Measurements from ENCODE around the gene FGD6.
A peak's percentile ranks its signal among the peaks of the same experiment; 100 is the strongest.
"Not testable (repeated sequence)": the region's sequence is repeated elsewhere in the genome, so short reads cannot be mapped to it uniquely, and the experiment has no call there.

Gene FGD6

GRCh38 chr12:95204141-95204866 lies 13.0 kb downstream of the FGD6 start:
- DNase-seq: peak; percentile 37 to 38

GRCh38 chr12:95203487-95204030 lies 13.7 kb downstream of the FGD6 start:
- no peak for DNase-seq

- peak; percentile 26 to 45 for DNase-seq
These were observed 14.4 kb downstream of the FGD6 start for GRCh38 chr12:95202691-95203486.

GRCh38 chr12:95201056-95201670 lies 16.1 kb downstream of the FGD6 start:
- DNase-seq: no peak

GRCh38 chr12:95200128-95200894 lies 17.0 kb downstream of the FGD6 start:
- DNase-seq: no peak

GRCh38 chr12:95198914-95199313 lies 18.4 kb downstream of the FGD6 start:
- DNase-seq: no peak

GRCh38 chr12:95197636-95198035 lies 19.6 kb downstream of the FGD6 start:
- no peak for DNase-seq

GRCh38 chr12:95196875-95197569 lies 20.2 kb downstream of the FGD6 start:
- DNase-seq: not testable (repeated sequence)

- DNase-seq: no peak
These were observed 22.1 kb downstream of the FGD6 start for GRCh38 chr12:95195122-95195521.

- no peak for DNase-seq
These were observed 24.1 kb downstream of the FGD6 start for GRCh38 chr12:95193139-95193538.

- DNase-seq: no peak
These were observed 25.0 kb downstream of the FGD6 start for GRCh38 chr12:95192271-95192670.

GRCh38 chr12:95191060-95191696 lies 26.1 kb downstream of the FGD6 start:
- no peak for DNase-seq

- DNase-seq: no peak
These were observed 29.3 kb downstream of the FGD6 start for GRCh38 chr12:95187865-95188415.

GRCh38 chr12:95185854-95186253 lies 31.4 kb downstream of the FGD6 start:
- no peak for DNase-seq

- no peak for DNase-seq
These were observed 32.2 kb downstream of the FGD6 start for GRCh38 chr12:95185072-95185471.

GRCh38 chr12:95184121-95184520 lies 33.1 kb downstream of the FGD6 start:
- DNase-seq: no peak

GRCh38 chr12:95182868-95183415 lies 34.3 kb downstream of the FGD6 start:
- no peak for DNase-seq

GRCh38 chr12:95181103-95181502 lies 36.2 kb downstream of the FGD6 start:
- DNase-seq: no peak

- no peak for DNase-seq
These were observed 38.3 kb downstream of the FGD6 start for GRCh38 chr12:95179011-95179410.

- no peak for DNase-seq
These were observed 39.1 kb downstream of the FGD6 start for GRCh38 chr12:95178136-95178535.

- no peak for DNase-seq
These were observed 40.0 kb downstream of the FGD6 start for GRCh38 chr12:95177201-95177768.
